Measurements from ENCODE around the gene ZKSCAN4. TPM values are rescaled to one million over a fixed set of nuclear protein-coding genes. Genes with fewer than 3 reads are reported as not detected.

The ZKSCAN4 gene
- total and polyA plus RNA-seq, 7 donors = 0.83 to 2.2 (median 1.7) TPM

DNA sequence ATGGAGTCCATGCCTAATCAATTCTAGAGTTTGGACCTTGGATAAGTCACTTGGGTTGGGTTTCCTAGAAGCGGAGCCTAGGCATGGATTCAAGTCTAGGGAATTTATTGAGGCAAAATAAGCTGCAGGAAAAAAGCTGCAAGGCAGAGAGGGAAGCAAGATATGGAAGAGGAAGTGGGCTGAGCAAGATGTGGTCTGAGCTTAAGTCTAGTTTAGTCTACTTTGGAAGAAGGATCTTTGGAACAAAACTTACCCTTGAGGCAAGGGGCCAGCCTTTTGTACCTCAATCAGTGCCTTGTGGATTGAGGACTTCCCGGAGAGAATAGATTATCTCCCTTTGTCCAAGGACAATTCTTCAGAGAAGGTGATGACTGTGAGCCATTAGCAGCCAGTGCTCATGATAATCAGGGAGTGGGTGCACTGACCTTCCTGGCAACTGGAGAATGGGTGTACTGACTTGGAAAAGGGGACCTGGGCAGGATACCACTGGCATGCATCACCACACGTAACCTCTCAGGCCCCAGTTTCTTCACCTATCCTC is 16.1 kb downstream of the ZKSCAN4 start:
- no peaks in the 10 kb centered on the region for H3K27me3 ChIP-seq (ENCODE audit: insufficient read depth in 3 of 3, low read length in 2 of 3)
- no peak for ATAC-seq
- peaks cover 12 to 54% of the 10 kb centered on the region in 2 donors for H3K36me3 ChIP-seq (ENCODE audit: insufficient read depth in 1 of 2, low read depth in 1 of 2)
- 82 to 86% (median 83%) methylated on average over 3 of the region's 3 CpGs for whole genome bisulfite sequencing, 3 donors
- no peaks in the 10 kb centered on the region for H3K9me3 ChIP-seq
- TF ChIP-seq, protein P1, sequence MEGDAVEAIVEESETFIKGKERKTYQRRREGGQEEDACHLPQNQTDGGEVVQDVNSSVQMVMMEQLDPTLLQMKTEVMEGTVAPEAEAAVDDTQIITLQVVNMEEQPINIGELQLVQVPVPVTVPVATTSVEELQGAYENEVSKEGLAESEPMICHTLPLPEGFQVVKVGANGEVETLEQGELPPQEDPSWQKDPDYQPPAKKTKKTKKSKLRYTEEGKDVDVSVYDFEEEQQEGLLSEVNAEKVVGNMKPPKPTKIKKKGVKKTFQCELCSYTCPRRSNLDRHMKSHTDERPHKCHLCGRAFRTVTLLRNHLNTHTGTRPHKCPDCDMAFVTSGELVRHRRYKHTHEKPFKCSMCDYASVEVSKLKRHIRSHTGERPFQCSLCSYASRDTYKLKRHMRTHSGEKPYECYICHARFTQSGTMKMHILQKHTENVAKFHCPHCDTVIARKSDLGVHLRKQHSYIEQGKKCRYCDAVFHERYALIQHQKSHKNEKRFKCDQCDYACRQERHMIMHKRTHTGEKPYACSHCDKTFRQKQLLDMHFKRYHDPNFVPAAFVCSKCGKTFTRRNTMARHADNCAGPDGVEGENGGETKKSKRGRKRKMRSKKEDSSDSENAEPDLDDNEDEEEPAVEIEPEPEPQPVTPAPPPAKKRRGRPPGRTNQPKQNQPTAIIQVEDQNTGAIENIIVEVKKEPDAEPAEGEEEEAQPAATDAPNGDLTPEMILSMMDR (IDR thresholded peaks at IDR 0.05) = no peak
- DNase-seq = no peak
- intact Hi-C loops (cut with DNase I) = no loop called here
- H3K27ac ChIP-seq = no peak overlapping the region
- H3K4me1 ChIP-seq = no peaks in the 10 kb centered on the region
- H3K4me3 ChIP-seq = no peak overlapping the region

DNA sequence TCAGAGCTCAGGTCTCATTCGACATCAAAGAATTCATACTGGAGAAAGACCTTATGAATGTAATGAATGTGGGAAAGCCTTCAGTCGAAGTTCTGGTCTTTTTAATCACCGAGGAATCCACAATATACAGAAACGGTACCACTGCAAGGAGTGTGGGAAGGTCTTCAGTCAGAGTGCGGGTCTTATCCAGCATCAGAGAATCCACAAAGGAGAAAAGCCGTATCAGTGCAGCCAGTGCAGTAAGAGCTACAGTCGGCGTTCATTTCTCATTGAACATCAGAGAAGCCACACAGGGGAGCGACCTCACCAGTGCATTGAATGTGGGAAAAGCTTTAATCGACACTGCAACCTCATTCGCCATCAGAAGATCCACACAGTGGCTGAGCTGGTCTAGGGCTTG is 19.3 kb downstream of the ZKSCAN4 start:
- no peaks in the 10 kb centered on the region for H3K4me1 ChIP-seq
- H3K27ac ChIP-seq = no peak overlapping the region
- H3K9me3 ChIP-seq = no peaks in the 10 kb centered on the region
- H3K4me3 ChIP-seq = no peak overlapping the region
- ATAC-seq (no peak), DNase-seq (no peak)
- H3K36me3 ChIP-seq (ENCODE audit: insufficient read depth in 1 of 2, low read depth in 1 of 2) = peaks cover 20 to 77% of the 10 kb centered on the region in 2 donors
- 95 to 98% (median 95%) methylated on average over 11 of the region's 11 CpGs for WGBS, 3 donors
- H3K27me3 ChIP-seq (ENCODE audit: insufficient read depth in 3 of 3, low read length in 2 of 3) = no peaks in the 10 kb centered on the region
- TF ChIP-seq, protein P1 (IDR thresholded peaks at IDR 0.05) = no peak
- intact Hi-C loops (cut with DNase I) = no loop called here

DNA sequence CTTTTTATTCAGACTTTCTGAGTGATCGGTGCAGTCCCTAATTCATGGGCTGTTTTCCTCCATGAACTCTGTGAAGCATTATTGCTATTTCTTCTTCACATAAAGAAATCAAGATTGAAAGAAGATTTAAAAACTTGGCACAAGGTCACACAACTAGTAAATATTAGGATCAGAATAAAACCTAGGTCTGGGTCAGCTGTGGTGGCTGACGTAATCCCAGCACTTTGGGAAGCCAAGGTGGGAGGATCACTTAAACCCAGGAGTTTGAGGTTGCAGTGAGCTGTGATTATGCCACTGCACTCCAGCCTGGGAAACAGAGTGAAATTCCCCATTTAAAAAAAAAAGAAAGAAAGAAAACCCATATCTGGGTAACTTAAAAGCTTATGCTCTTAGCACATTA is 25.6 kb downstream of the ZKSCAN4 start:
- TF ChIP-seq, protein P1 (IDR thresholded peaks at IDR 0.05) = no peak
- DNase-seq (no peak), ATAC-seq (no peak)
- H3K4me3 ChIP-seq = peak overlapping the region; percentile 84
- no peak overlapping the region for H3K27ac ChIP-seq
- H3K9me3 ChIP-seq = no peaks in the 10 kb centered on the region
- H3K27me3 ChIP-seq (ENCODE audit: insufficient read depth in 3 of 3, low read length in 2 of 3) = peaks cover 0 to 9% (median 1%) of the 10 kb centered on the region in 3 donors
- H3K4me1 ChIP-seq = peaks cover 10% of the 10 kb centered on the region
- WGBS, 3 donors = 90 to 91% (median 91%) methylated on average over 2 of the region's 2 CpGs
- H3K36me3 ChIP-seq (ENCODE audit: insufficient read depth in 1 of 2, low read depth in 1 of 2) = peaks cover 8 to 50% of the 10 kb centered on the region in 2 donors
- intact Hi-C loops (cut with DNase I) = loop anchor here (2.0 to 10.0 kb wide), 3 partner anchors 24 to 128 kb away; partner anchors contain the start of gene ZKSCAN8 (in 2 of the 2)

DNA sequence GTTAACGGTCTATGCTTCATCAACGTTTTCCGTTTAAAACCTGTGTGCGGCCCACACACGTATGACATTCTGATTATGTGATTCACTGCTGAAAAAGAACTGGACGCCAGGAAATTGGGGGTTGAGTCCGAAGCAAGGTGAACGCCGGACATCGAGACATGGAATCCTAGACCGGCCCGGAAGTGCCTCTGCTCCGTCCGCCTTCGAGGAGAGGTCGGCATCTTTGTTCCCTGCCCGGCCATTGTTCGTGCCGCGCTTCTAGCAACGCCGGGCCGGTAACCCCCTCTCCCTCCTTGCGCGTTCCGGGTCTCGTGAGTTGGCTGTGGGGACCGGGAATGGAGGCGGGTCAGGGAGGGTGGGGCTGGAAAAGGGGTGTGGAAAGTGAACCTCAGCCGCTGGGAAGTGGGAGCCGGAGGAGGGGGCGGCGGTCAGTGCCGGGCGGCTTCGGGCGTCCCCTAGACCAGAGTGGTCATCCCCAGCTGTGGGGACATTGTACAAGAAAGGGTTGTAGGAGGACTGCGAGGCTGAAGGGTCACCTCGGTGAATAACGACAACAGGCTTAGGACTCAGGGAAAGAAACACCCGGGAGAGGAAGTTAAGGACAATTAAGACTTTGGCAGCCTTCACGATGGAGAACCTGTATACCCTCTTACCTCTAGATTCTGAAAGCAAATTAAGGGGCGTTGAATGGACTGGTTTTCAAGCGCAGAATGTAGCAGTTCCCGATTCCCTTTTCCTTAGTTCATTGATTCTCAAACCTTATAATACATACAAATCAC is 26.8 kb downstream of the ZKSCAN4 start, which contains the start of gene ZSCAN9:
TSS of gene ZSCAN9 (plus strand) at position 220 of the 779 bp plus-strand sequence. CDS start 1,810 bp downstream, outside the sequence.
- intact Hi-C loops (cut with DNase I) = loop anchor here (5.0 to 10.0 kb wide), 2 partner anchors 83 to 130 kb away; partner anchors contain the start of gene ZKSCAN8 (in 2 of the 2)
- ATAC-seq (peak; percentile 95 to 99 (median 98)), DNase-seq (peak; percentile 88 to 93)
- Histone ChIP-seq H3K9me3 (no peaks in the 10 kb centered on the region), H3K27ac (peak within 1 kb of the TSS; percentile 62), H3K4me1 (peaks cover 10% of the 10 kb centered on the region), H3K27me3 (ENCODE audit: insufficient read depth in 3 of 3, low read length in 2 of 3) (peaks cover 0 to 9% (median 1%) of the 10 kb centered on the region in 3 donors), H3K36me3 (ENCODE audit: insufficient read depth in 1 of 2, low read depth in 1 of 2) (peaks cover 8 to 38% of the 10 kb centered on the region in 2 donors), H3K4me3 (peak within 1 kb of the TSS; percentile 84)
- TF ChIP-seq, protein P1 (IDR thresholded peaks at IDR 0.05) = no peak
- 0% methylated on average over 45 of the region's 45 CpGs for WGBS, 3 donors

All from psoas muscle (tissue), 8 donors.